ENCODE measurements around the gene LEMD3. TPM values are rescaled to one million over a fixed set of nuclear protein-coding genes. Genes with fewer than 3 reads are reported as not detected.

LEMD3 gene
- total RNA-seq, 2 experiments from 2014 or later, result 28.2 to 37.3 TPM

DNA sequence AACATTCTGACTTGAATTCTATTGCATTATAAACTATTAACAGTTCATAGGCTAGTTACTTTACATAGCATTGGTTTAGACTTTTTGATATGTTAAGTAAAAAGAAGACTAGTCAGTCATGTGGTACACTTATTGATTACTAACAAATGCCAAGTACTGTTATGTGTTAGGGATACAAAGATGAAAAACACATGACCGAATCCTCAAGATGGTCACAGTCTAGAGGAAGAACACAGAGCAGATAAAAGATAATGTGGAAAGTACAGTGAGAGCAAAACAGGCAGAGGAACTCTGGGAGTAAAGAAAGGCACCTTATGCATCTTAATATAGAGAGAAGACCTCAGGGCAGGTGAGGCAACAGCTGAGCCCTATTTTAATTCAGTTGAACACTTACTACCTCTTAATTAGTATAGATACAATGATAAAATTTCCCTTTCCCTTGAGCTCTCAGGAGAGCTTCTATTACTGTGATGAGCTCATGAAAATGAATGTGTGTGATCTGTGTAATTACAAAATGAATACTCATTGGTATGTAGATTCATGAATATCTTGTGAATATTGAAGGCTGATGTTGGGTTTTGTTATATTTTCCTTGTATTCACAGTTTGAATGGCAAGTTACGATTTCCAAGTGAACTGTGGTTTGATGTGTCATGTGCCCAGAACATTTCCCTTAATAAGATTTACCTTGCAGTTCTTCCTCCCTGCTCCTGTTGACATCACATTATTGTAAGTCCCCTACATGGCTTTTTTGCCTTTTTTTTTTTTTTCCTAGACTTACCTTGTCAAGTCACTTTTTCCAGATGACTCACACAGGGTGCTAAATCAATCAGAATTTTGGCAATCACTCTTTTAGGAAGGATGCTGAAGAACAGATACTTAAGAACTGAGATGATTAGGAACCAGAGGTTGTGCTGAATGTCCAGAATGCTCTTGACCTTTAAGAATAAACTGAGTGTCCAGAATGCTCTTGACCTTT is 79.6 kb downstream of the LEMD3 start:
- peak; percentile 49 for ATAC-seq
- H3K4me1 Mint-ChIP-seq, result peaks cover 9% of the 10 kb centered on the region
- CTCF ChIA-PET, result interaction anchor here (0.5 kb wide), 1 partner anchor 33 kb away, joined by 4 read pairs; no protein-coding TSS in a partner anchor
- no peaks in the 10 kb centered on the region for H3K9me3 Mint-ChIP-seq (ENCODE audit: low read depth)
- no peak overlapping the region for H3K27ac Mint-ChIP-seq
- no peak overlapping the region for H3K4me3 Mint-ChIP-seq
- no peak for DNase-seq
- H3K36me3 Mint-ChIP-seq, result peaks cover 25% of the 10 kb centered on the region
- no peaks in the 10 kb centered on the region for H3K27me3 Mint-ChIP-seq

DNA sequence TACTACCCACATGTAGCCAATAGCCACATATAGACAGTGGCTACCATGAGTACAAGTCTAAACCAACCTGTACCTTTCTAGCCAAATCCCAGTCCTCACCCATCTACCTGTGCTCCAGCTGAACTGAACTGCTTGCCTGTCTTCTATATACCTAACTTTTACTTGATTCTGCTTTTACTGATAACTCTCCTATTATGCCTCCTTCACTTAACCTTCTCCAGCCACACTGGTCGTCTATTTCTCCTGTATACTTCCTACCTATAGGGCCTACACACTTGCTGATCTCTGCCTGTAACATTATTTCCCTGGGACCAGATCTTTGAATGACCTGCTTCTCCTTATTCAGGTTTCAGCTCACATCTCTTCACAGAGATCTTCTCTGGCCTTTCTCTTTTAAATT is 83.1 kb downstream of the LEMD3 start:
- no peak for DNase-seq
- no peak overlapping the region for H3K27ac Mint-ChIP-seq
- peaks cover 3% of the 10 kb centered on the region for H3K27me3 Mint-ChIP-seq
- H3K36me3 Mint-ChIP-seq, result peaks cover 12% of the 10 kb centered on the region
- no peak overlapping the region for H3K4me3 Mint-ChIP-seq
- no peak for ATAC-seq
- CTCF ChIA-PET, result no interaction called here
- no peaks in the 10 kb centered on the region for H3K9me3 Mint-ChIP-seq (ENCODE audit: low read depth)
- H3K4me1 Mint-ChIP-seq, result peaks cover 9% of the 10 kb centered on the region

DNA sequence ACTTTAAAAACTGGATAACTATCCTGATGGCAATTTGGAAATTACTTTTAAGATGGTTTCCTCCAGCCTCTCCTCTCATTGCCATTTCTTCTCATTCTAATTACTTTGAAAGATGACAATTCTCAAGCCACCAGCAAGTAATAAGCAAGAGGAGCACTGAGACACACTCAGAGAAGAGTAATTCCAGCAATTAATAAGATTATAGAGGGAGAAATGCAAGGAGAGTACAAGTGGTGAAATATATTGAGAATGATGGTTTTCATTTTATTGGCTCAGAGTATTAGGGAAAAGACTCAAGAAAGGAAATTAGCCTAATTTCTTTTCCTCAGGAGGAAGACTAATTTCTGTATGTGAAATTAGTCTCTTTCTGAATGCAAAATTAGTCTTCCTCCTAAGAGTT is 88.6 kb downstream of the LEMD3 start:
- Mint-ChIP-seq H3K36me3 (no peaks in the 10 kb centered on the region), H3K9me3 (ENCODE audit: low read depth) (no peaks in the 10 kb centered on the region), H3K27ac (no peak overlapping the region), H3K27me3 (peaks cover 12% of the 10 kb centered on the region), H3K4me1 (no peaks in the 10 kb centered on the region), H3K4me3 (no peak overlapping the region)
- CTCF ChIA-PET, result no interaction called here
- ATAC-seq (no peak), DNase-seq (no peak)

DNA sequence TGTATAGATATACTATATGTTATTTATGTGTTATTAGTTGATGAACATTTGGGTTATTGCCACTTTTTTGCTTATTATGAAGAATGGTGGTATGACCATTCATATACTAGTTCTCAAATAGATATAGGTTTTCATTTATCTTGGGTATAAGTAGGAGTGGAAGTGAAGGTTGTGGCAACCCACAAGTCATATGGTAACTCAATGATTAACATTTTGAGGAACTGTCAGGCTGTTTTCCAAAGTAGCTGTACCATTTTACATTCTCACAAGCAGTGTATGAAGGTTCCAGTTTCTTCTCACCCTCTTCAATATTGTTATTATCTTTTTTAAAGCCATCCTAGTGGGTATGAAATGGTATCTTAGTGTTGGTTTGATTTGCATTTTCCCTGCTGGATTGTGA is 90.1 kb downstream of the LEMD3 start:
- H3K4me1 Mint-ChIP-seq, result no peaks in the 10 kb centered on the region
- H3K9me3 Mint-ChIP-seq (ENCODE audit: low read depth), result no peaks in the 10 kb centered on the region
- CTCF ChIA-PET, result no interaction called here
- H3K4me3 Mint-ChIP-seq, result no peak overlapping the region
- DNase-seq (no peak), ATAC-seq (no peak)
- H3K27me3 Mint-ChIP-seq, result peaks cover 12% of the 10 kb centered on the region
- H3K27ac Mint-ChIP-seq, result no peak overlapping the region
- no peaks in the 10 kb centered on the region for H3K36me3 Mint-ChIP-seq

DNA sequence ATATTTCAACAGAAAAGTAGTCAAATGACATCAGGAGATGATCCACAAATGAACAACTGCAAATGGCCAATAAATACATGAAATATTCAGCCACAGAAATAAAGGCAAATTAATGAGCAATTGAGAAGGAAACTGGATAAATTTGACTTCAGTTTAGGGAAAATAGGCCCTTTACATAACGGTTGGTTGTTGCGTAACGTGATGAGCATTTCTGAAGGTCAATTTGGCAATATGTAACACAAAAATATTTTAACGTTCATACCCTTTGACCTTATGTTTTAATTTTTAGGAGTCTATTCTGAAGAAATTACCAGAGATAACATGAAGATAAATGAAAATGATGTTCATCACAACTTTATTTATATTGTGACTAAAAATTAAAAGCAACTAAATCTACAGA is 94.4 kb downstream of the LEMD3 start:
- Mint-ChIP-seq H3K36me3 (no peaks in the 10 kb centered on the region), H3K4me3 (no peak overlapping the region), H3K27me3 (peaks cover 30% of the 10 kb centered on the region), H3K4me1 (no peaks in the 10 kb centered on the region), H3K27ac (no peak overlapping the region), H3K9me3 (ENCODE audit: low read depth) (no peaks in the 10 kb centered on the region)
- ATAC-seq (no peak), DNase-seq (no peak)
- CTCF ChIA-PET, result no interaction called here

DNA sequence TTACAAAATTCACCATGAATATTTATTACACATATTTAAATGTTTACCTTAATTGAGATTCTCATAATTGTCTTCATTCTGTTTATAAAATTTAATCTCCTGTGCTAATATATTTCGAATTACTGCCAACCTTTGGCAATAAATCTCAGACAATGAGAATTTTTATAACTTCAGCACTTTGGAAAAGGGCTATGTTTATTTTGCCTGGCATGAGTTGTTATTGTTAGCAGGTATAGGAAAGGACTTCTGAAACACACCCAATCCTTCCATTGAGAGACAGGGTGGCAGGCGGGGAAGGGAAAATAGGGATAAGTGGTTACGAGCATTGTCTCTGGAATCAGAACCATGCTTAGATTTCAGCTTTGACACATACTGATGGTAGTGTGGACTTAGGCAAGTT is 97.0 kb downstream of the LEMD3 start:
- Mint-ChIP-seq H3K27me3 (peaks cover 28% of the 10 kb centered on the region), H3K4me3 (no peak overlapping the region), H3K4me1 (no peaks in the 10 kb centered on the region), H3K36me3 (no peaks in the 10 kb centered on the region), H3K27ac (no peak overlapping the region), H3K9me3 (ENCODE audit: low read depth) (no peaks in the 10 kb centered on the region)
- no peak for DNase-seq
- no peak for ATAC-seq
- CTCF ChIA-PET, result no interaction called here

DNA sequence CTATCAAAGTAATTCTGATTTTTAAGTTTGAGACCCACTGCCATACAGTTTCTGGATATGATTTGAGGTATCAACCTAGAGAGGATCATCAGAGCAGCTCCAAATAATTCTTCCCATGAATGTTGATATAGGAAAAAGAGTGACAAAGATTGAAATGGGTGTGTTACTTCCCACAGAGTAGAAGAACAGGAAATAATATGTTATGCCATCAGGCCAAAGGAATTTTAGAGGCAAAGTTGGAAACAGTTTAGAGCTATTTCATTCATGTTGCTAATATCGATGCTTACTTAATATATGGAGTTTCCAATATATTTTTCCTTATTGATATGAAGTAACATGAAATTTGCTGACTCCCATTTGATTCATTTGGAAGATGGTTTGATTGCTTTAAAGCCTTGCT is 100.2 kb downstream of the LEMD3 start:
- Mint-ChIP-seq H3K27ac (no peak overlapping the region), H3K4me1 (no peaks in the 10 kb centered on the region), H3K9me3 (ENCODE audit: low read depth) (no peaks in the 10 kb centered on the region), H3K4me3 (no peak overlapping the region), H3K27me3 (peaks cover 38% of the 10 kb centered on the region), H3K36me3 (no peaks in the 10 kb centered on the region)
- DNase-seq (no peak), ATAC-seq (no peak)
- CTCF ChIA-PET, result interaction anchor here (0.8 kb wide), 1 partner anchor 9 kb away, joined by 3 read pairs; no protein-coding TSS in a partner anchor

DNA sequence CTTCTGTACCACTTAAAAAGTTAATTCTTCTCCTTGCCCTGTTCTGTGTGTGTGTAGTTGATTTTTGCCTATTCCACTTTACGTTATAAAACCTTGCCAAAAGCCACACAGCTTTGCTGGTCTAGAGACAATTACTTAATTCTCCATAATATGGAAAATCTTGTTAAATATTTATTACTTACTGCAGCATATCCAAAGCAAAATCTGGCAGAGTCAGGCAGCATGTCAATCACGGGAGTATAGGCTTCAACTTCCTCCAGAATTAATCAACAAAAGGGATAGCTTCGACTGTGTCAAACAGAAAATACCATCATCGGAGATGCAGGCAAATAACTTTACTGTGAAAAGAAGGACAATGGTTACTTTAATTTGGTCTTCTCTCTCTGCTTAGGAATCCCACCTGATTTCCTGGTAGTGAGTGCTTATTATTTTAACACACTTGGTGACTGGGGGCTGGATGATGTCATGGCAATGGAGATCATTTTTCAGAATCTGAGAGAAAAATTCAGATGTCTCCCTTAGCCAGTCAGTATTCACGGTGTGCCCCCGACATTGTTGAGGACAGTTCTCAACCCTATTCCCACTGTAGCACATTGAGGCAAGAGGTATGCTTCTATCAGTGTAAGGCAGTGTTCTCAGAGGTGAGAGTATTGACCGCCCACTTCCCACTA is 105.4 kb downstream of the LEMD3 start:
- Mint-ChIP-seq H3K4me1 (peaks cover 3% of the 10 kb centered on the region), H3K27me3 (peaks cover 45% of the 10 kb centered on the region), H3K27ac (no peak overlapping the region), H3K9me3 (ENCODE audit: low read depth) (no peaks in the 10 kb centered on the region), H3K36me3 (no peaks in the 10 kb centered on the region), H3K4me3 (no peak overlapping the region)
- no peak for DNase-seq
- no peak for ATAC-seq
- CTCF ChIA-PET, result no interaction called here

DNA sequence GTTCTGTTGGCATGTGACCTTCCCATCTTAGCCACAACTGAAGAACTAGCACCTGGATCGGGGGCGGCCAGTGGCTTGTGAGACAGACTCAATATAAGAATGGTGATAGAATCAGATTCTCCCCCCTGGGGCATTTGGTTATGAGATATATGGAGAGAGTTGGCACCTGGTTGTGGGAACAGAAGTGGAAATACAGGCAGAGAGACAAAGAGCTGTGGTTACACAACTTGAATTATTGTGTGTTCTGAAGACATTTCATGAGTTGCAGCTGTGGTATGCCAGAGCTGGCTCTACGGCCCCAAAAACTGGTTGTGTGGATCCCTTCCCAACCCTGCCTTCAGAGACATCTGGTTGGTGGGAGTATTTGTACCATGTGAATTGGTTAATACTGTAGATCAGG is 106.2 kb downstream of the LEMD3 start:
- CTCF ChIA-PET, result interaction anchor here (0.8 to 1.4 kb wide), 2 partner anchors 10 to 25 kb away, joined by 3 read pairs; no protein-coding TSS in a partner anchor
- Mint-ChIP-seq H3K36me3 (no peaks in the 10 kb centered on the region), H3K27me3 (peaks cover 53% of the 10 kb centered on the region), H3K4me1 (peaks cover 3% of the 10 kb centered on the region), H3K27ac (no peak overlapping the region), H3K4me3 (no peak overlapping the region), H3K9me3 (ENCODE audit: low read depth) (no peaks in the 10 kb centered on the region)
- DNase-seq (no peak), ATAC-seq (no peak)

DNA sequence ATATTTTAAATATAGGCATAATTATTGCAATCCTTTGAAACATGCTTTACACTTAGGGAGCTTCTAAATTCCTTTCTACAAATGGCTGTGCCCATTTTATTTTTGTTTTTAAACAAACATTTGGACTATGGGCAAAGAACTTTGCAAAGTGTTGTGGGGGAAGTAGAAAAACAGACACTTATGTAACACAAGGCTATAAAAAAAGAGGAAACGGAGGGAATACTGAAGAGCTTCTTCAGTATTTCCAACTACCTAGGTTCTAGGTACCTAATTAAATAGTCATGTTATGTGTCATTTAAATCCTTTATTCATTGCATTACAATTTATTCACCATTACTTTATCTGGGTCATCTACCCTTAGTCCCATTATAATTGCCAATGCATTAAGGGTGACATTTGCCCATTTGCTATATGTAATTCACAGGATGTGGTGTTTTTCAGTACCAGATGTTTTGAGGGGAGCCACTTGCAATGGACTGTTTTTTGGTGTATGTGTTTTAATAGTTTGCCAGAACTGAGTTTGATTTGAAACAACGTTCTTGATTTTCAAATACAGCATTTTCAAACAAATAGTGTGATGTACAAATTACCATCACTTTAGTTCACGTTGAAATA is 107.6 kb downstream of the LEMD3 start:
- DNase-seq (no peak), ATAC-seq (no peak)
- Mint-ChIP-seq H3K27ac (no peak overlapping the region), H3K4me1 (peaks cover 3% of the 10 kb centered on the region), H3K27me3 (peaks cover 65% of the 10 kb centered on the region), H3K36me3 (no peaks in the 10 kb centered on the region), H3K9me3 (ENCODE audit: low read depth) (no peaks in the 10 kb centered on the region), H3K4me3 (no peak overlapping the region)
- CTCF ChIA-PET, result interaction anchor here (0.6 to 1.4 kb wide), 3 partner anchors 23 to 279 kb away, joined by 3 read pairs; no protein-coding TSS in a partner anchor

DNA sequence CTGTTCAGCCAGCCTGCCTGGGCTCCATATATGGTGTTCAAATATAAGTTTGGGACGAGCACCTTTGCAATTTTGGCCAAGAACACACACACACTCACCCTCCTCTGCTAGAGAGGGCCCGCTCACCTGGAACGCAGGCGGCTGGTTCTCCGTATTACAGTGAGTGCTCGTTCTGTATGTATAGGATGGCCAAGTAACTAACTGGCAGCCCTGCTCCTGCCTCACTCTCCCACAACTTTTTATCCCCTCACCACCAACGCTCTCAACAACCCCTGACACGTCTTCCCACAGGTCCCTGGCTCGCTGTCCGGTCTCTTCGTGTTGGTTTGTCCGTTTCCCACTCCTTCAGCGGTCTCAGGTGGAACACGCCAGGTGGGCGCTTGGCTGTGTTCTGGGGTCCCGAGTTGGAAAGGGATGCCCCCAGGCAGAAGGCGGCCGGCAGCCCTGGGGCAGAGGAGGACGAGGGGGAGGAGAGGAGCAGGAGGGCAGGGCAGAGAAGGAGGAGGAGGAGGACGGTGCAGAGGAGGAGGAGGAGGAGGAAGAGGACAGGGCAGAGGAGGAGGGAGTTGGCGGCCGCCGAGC is 108.7 kb downstream of the LEMD3 start:
- Mint-ChIP-seq H3K9me3 (ENCODE audit: low read depth) (no peaks in the 10 kb centered on the region), H3K27ac (no peak overlapping the region), H3K36me3 (no peaks in the 10 kb centered on the region), H3K4me3 (peak overlapping the region; percentile 35), H3K27me3 (peaks cover 72% of the 10 kb centered on the region), H3K4me1 (peaks cover 3% of the 10 kb centered on the region)
- DNase-seq, result no peak
- CTCF ChIA-PET, result no interaction called here
- no peak for ATAC-seq

DNA sequence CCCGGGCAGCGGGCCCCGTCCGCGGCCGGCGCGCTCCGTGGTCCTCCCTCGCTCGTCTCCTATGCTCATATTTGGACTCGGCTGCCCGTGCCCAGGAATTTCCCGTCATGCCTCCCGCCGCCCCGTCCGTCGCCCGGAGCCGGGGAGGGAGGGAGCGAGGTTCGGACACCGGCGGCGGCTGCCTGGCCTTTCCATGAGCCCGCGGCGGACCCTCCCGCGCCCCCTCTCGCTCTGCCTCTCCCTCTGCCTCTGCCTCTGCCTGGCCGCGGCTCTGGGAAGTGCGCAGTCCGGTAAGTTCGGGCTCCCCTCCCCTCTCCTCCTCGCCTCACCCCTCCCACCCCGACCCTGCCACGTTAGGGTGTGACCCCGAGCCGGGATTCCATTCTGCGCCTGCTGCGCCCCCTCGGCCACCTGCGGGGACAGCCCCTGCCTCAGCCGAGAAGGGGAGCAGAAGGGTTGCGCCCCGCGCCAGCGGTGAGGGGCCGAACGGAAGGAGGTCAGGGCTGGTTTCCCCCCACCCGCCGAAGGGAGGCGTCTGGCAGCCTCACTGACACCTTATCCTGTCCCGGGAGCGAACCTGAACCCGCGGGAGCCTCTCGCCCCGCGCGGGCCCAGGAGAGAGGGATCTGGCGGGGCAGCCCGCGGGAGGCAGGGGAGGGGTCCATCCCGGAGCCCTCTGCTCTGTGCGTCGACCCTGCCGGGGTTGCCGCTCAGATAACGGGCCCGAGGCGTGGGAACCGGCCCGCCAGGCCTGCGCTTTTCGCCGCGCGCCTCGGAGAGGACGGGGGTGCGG is 109.4 kb downstream of the LEMD3 start, which contains the start of gene MSRB3:
Gene MSRB3, plus strand, starts transcription at position 108 of the 793 bp plus-strand sequence. CDS start 29,897 bp downstream, outside the sequence.
- Mint-ChIP-seq H3K27ac (no peak within 1 kb of the TSS), H3K4me3 (peak within 1 kb of the TSS; percentile 53), H3K27me3 (peaks cover 70% of the 10 kb centered on the region), H3K36me3 (no peaks in the 10 kb centered on the region), H3K4me1 (peaks cover 3% of the 10 kb centered on the region), H3K9me3 (ENCODE audit: low read depth) (no peaks in the 10 kb centered on the region)
- CTCF ChIA-PET, result no interaction called here
- ATAC-seq (peak; percentile 74), DNase-seq (no peak)
